Hepatic stellate cell (primary cell): ENCODE results near the gene GNL3.

Source experiments
- DNase-seq: peaks from one replicate; pipeline ENCODE4 v3.0.0; 2011; ENCODE audit warnings: low spot score

Gene GNL3

DNA sequence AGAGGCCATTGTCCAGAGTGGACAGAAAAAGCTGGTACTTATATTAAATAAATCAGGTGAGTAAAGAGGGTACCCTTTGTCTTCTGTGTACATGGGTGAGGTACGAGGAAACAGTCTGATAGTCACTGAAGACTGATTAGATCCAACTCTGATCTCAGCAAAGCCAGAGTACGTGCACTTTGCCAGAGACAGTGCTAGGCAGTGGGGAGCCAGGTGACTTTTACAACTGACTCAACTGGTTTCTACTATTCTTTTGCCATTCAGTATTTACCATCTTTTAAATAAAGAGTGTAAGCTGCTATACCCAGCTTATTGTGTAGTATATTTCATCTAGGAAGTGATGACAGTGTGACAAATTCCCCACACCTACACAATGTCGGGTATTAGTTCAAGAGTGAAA is 3.3 kb downstream of the GNL3 start:
- DNase-seq, result no peak

DNA sequence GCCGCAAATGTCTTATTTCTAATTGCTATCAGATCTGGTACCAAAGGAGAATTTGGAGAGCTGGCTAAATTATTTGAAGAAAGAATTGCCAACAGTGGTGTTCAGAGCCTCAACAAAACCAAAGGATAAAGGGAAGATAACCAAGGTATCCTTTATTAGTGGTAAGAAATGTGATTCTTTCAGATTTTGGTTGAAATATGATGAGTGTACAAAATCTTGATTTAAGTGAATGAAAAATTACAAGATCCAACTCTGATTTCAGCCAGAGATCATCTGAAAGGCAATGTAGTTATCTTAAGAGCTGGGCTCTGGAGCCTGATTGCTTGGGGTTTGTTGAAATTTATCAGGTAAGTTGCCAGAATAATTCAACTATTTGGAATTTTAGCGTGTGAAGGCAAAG is 4.7 kb downstream of the GNL3 start:
- no peak for DNase-seq

DNA sequence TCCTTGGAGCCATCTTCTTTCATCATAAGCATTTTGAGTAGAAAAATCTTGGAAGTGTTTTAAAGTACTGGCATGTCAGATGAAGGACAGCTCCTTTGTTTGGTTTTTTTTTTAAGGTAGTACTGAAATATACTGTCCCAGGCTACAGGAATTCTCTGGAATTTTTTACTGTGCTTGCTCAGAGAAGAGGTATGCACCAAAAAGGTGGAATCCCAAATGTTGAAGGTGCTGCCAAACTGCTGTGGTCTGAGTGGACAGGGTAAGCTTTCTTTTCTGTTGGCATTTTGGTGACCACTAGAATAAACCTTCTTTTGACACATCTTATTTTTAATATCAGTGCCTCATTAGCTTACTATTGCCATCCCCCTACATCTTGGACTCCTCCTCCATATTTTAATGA is 7.2 kb downstream of the GNL3 start:
- no peak for DNase-seq

GRCh38 chr3:52694528-52695189 is 8.8 kb downstream of the GNL3 start:
- no peak for DNase-seq

DNA sequence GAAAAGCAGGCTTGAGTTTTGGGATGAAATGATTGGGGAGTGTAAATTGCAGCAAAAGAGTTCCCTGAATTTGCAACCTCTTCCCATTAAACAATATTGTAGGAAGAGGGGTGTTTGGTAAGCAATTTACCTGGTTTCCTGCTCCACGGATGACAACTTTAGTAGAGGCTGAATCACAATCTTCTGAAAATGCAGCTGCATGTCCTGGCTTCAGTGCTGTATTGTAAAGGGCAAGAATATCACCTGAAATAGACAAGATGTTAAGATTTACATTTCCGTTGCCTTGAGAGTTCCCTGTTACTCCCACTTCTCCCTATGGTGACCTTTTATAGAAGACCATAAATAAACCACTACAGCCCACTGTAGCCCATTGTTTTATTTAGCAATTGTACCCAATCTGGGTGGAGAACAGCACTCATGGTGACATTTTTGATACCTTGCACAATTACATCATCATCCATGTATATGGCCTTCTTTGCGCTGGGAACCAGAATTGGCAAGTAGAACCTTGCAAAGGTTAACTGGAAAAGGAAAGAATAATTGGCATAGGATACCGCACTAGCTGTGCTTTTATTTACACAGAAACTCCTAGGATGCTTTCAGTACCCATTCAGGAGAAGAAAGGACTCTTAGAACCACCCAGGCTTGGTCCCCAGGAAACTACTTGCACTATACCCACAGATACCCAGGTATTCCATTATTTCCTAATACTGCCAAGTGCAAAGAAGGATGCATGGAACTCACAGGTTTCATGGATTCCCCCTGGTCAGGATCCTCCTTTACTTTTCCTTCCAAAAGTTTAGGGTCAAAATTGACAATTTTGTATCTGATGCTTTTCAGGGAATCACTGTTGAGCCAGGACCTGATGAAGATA is 10.2 kb downstream of the GNL3 start:
- no peak for DNase-seq

- no peak for DNase-seq
Observed at GRCh38 chr3:52696830-52697631, 11.2 kb downstream of the GNL3 start.

DNA sequence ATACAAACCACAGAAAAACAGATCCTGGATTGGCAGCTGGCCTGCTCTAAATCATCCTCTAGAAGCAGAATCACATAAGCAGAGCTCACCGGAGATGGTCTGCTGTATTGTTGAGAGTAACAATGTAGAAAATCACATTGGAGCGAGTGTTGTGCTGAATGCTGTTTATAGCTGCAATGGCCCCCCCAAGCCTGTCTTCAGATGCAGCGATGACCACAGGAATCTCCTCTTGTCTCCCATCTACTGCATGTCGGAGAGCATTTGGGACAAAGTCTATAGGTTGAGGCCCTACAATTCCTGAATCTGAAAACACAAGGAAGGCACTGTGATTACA is 11.8 kb downstream of the GNL3 start:
- DNase-seq, result no peak

GRCh38 chr3:52703341-52703740 is 17.5 kb downstream of the GNL3 start:
- DNase-seq, result no peak

DNA sequence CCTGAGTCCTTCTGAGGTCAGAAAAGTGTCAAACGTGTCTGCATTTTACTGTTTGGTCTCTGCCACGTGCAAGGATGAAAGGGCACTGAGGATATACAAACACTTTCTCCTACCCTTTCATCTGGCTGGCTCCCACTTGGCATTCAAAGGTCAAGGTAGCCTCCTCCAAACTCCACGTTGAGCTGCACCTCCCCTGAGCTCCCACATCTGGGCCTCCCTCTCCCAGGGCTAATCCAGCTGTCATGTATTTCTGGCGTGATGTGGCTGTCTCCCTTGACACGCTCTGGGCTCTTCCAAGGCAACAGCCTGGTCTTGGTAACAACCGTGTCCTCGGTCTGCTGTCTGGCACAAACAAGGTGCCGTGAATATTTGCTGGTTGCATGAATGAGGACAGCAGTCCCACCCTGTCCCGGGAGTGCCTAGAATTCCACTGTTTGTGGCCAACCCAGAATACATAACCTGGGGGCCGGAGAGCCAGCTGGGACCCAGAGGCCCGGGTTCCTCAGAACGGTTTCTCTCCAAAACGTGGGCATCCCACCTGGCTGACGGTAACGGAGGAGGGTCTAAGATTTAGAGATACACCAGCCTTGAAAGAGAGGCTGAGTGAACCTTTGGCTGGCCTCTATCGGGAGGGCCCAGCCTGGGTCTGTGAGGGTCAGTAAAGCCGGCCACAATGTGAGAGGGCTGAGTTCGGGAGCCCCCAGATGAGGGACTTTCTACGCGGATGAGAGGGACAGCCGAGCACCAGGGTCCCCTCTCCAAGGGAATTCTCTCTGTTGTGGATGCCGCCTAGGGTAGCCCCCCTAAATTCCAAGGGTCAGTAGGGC is 19.0 kb downstream of the GNL3 start:
- DNase-seq, result peak; percentile 65

GRCh38 chr3:52705438-52705687 is 19.5 kb downstream of the GNL3 start:
- DNase-seq, result no peak

DNA sequence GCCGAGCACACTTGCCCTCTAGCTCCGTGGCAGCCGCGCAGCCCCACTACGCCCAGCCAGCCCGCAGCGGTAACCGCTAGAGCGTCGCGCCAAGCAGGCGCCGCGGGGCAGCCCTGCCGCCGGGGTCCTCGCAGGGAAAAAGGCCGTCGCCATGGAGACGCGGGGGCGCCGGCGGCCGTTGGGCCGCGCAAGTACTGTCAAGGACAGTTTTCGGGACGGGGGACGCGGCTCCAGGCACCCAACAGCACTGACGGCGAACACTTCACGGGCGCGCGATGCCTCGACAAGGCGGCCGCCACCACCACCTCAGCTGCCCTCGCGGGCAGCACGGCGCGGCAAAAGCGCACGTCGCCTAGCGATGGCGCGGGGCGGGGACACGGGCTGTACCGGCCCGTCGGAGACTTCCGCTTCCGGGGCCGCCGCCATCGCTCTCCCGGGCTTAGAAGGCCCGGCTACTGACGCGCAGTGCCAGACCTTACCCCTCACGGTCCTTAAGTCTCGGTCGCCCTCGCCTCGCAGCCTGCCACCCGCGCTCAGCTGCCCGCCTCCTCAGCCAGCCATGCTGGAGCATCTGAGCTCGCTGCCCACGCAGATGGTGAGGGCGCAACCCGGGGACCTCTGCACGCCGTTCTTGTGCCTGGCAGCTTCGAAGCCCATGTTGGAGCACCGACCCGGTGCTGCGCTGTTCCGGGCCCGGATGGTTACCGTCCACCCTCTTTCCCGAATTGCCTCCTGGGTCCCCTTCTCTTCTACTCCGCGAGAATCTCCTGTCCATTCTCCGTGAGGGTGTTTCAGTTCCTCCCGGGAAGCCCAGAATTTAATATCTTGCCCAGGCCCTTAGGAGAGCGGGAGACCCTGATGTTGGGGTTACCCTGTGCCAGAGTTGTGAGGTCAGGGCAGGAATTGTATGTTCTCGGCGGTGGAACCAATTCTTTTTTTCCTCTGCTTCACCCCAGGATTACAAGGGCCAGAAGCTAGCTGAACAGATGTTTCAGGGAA is 20.2 kb downstream of the GNL3 start, which contains the start of the genes GLT8D1 and SPCS1:
Gene GLT8D1 (minus strand): TSS at position 104 of the 999 bp plus-strand sequence. CDS start 5,331 bp downstream, outside the sequence.
Gene SPCS1 (plus strand): TSS at position 419 of the 999 bp plus-strand sequence. CDS start 141 bp downstream, at position 560.
- DNase-seq, result peak; percentile 89

- no peak for DNase-seq
Observed at GRCh38 chr3:52707585-52707984, 21.8 kb downstream of the GNL3 start.

DNA sequence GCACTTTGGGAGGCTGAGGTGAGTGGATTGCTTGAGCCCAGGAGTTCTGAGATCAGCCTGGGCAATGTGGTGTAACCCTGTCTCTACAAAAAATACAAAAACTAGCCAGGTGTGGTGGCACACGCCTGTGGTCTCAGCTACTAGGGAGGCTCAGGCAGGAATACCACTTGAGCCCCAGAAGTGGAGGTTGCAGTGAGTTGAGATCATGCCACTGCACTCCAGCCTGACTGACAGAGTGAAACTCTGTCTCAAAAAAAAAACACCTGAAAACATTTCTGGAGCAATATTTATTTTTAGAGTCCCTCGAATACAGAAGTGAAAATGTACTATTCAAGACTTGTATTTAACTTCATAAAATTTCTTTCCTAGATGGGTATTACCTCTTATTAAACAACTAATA is 24.7 kb downstream of the GNL3 start:
- no peak for DNase-seq

DNA sequence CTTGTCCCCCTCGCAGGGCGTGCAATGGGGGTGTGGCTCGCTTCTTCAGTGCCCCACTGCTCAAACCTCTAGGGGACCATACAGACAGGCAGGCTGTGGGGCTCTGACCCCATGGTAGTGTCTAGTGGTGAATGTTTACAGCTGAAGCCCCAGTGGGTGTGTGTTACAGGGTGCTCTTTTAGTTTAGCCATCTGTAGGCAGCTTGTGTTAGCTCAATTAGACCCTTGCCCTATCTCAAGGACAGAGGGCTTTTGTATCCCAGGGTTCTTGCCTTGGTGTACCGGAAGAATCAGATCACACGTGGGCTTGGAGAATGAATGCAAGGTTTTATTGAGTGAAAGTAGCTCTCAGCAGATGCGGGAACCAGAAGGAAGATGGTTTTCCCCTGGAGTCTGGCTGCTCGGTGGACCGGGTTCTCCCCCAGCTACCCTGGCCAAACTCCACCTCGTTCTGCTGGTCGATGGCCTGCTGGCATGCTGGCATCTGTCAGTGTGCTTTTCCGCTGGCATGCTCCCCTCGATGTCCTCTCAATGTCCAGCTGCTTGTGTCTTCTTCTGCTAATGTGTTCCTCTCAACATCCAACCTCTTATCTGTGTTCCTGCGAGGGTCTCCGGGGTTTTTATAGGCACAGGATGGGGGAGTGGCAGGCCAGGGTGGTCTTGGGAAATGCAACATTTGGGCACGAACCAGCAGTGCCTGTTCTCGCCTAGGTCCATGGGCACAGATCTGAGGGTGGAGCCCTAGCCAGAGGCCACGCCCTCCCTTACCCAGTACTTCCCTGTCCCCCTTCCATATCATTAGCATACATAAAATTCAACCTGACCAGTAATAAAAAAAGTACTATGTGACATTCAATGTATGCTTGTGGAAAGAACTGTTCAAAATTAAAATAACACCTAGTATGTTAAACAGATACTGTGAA is 26.7 kb downstream of the GNL3 start:
- DNase-seq, result no peak

- DNase-seq, result no peak
Observed at GRCh38 chr3:52714335-52715302, 28.8 kb downstream of the GNL3 start.

DNA sequence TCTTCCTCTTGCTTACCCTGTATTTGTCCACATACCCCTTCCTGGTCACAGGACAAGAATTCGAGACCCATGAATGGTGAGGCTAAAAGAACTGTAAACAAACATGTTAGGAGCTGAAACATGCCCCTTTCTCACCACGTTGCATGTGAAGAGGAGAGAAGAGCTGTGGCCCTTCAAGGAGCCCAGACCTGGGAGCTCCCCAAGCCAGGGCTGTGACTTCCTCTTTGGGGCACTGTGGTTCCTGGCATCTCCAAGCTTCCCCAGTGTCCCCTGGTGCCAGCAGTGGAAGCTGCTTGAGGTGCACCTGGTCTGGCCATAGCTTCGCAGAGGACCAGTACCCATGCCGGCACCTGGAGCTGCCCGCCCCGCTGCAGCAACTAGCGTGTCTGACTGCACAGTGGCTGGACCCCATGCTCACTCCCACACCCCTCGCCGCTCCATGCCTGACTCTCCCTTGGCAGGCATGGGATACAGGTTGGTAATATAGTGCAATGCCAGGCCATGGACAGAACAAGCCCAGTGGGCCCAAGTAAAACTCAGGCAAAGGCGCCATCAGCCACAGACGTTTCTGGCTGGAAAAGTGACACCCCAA is 30.0 kb downstream of the GNL3 start:
- DNase-seq, result no peak

DNA sequence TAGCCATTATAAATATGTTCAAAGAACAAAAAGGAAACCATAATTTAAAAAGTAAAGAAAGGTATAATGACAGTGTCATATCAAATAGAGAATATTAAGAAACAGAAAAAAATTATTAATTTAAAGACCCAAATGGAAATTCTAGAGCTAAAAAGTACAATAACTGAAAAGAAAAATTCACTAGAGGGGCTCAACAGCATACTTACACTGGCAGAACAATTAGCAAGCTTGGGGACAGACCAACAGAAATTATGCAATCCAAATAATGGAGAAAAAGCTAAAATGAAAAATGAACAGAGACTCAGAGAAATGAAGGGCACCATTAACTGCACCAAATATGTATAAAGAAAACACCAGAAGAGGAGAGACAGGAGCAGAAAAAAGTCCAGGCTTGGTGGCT is 33.8 kb downstream of the GNL3 start:
- no peak for DNase-seq
